Measurements from ENCODE around the gene FAM107A. TPM values are rescaled to one million over a fixed set of nuclear protein-coding genes. Genes with fewer than 3 reads are reported as not detected.
A peak's percentile ranks its signal among the peaks of the same experiment; 100 is the strongest.

FAM107A gene
- total and polyA plus RNA-seq, 2 of the 13 experiments (the other 11 are each of a cell fraction or from before 2014, with no cell fraction given) = not detected

- TF ChIP-seq GLMP (CRISPR knock-in tag; IDR thresholded peaks at IDR 0.05; ENCODE audit: borderline replicate concordance) (no peak), ZFP36L2 (CRISPR knock-in tag; IDR thresholded peaks at IDR 0.05) (no peak), IKZF5 (CRISPR knock-in tag; IDR thresholded peaks at IDR 0.05) (no peak), SP1 (IDR thresholded peaks at IDR 0.05) (no peak), SP1 (CRISPR knock-in tag; IDR thresholded peaks at IDR 0.05) (no peak), GFI1 (CRISPR knock-in tag; IDR thresholded peaks at IDR 0.05; ENCODE audit: borderline replicate concordance) (peak; percentile 55; the same call in 1 of the 2 replicates), PRPF4 (IDR thresholded peaks at IDR 0.05; ENCODE audit: low read depth, low read length, poor library complexity, severe bottlenecking) (no peak), JUND (CRISPR knock-in tag; IDR thresholded peaks at IDR 0.05) (no peak), PHF21A (CRISPR knock-in tag; IDR thresholded peaks at IDR 0.05) (0 out of 2 replicates have a peak, but pooled peaks have one; percentile 8), SMC3 (IDR thresholded peaks at IDR 0.05; ENCODE audit: low read length) (no peak), BATF2 (CRISPR knock-in tag; IDR thresholded peaks at IDR 0.05) (no peak), CEBPZ (IDR thresholded peaks at IDR 0.05; ENCODE audit: low read length) (no peak), ADNP (CRISPR knock-in tag; IDR thresholded peaks at IDR 0.05) (no peak), CERS6 (CRISPR knock-in tag; IDR thresholded peaks at IDR 0.05) (no peak), ZKSCAN5 (CRISPR knock-in tag; IDR thresholded peaks at IDR 0.05) (no peak), MED1 (CRISPR knock-in tag; IDR thresholded peaks at IDR 0.05) (peak; percentile 46), ZEB1 (IDR thresholded peaks at IDR 0.05; ENCODE audit: insufficient replicate concordance, low read depth) (no peak), ZBTB43 (CRISPR knock-in tag; conservative IDR thresholded peaks at IDR 0.05) (no peak), ZNF430 (CRISPR knock-in tag; IDR thresholded peaks at IDR 0.05) (no peak), ZNF333 (CRISPR knock-in tag; IDR thresholded peaks at IDR 0.05; ENCODE audit: borderline replicate concordance) (no peak), ZMAT3 (CRISPR knock-in tag; conservative IDR thresholded peaks at IDR 0.05) (no peak), ZNF605 (CRISPR knock-in tag; IDR thresholded peaks at IDR 0.05) (no peak), RFX3 (CRISPR knock-in tag; IDR thresholded peaks at IDR 0.05) (no peak), TEAD3 (CRISPR knock-in tag; optimal IDR thresholded peaks at IDR 0.05; ENCODE audit: borderline replicate concordance) (peak; percentile 41)
Observed at GRCh38 chr3:58518291-58518789, 58.9 kb downstream of the FAM107A start (continued).

Measured in HepG2 (cell line).